ENCODE data around the gene CACNG7.

DNA sequence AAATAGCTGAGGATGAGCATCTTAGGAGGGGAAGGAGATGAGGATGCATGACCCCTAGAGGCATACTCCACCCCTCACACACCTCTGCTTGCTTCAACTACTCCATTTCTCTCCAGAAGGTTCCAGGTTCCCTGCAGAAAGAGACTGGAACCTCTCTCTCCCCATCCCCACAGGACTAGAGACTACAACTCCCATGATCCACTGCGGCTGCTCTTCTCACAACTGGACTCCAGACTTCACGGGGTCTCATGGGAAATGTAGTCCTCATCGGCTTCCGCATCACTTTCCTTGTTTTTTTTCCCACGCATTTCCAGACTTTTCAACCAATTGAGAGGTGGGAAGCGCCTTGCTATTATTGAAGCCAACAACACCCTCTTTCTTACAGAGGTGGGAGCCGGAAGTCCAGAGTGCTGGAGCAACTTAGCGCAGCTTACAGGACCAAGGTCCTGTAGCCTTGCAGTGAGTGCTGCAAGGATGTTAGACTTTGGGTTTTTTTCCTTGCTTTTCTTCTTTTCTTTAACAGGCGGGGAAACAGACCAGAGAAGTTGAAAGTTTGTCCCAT, 68.4 kb downstream of the CACNG7 start:
- TF ChIP-seq, protein P1, sequence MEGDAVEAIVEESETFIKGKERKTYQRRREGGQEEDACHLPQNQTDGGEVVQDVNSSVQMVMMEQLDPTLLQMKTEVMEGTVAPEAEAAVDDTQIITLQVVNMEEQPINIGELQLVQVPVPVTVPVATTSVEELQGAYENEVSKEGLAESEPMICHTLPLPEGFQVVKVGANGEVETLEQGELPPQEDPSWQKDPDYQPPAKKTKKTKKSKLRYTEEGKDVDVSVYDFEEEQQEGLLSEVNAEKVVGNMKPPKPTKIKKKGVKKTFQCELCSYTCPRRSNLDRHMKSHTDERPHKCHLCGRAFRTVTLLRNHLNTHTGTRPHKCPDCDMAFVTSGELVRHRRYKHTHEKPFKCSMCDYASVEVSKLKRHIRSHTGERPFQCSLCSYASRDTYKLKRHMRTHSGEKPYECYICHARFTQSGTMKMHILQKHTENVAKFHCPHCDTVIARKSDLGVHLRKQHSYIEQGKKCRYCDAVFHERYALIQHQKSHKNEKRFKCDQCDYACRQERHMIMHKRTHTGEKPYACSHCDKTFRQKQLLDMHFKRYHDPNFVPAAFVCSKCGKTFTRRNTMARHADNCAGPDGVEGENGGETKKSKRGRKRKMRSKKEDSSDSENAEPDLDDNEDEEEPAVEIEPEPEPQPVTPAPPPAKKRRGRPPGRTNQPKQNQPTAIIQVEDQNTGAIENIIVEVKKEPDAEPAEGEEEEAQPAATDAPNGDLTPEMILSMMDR (IDR thresholded peaks at IDR 0.05; ENCODE audit: poor library complexity, severe bottlenecking): no peak
- TF ChIP-seq EP300 (conservative IDR thresholded peaks at IDR 0.05; ENCODE audit: poor library complexity, severe bottlenecking) (no peak), POLR2AphosphoS5 (IDR thresholded peaks at IDR 0.05) (no peak), MXI1 (conservative IDR thresholded peaks at IDR 0.05; ENCODE audit: poor library complexity, severe bottlenecking) (no peak), TAF1 (IDR thresholded peaks at IDR 0.05; ENCODE audit: low read depth) (no peak), SMC3 (conservative IDR thresholded peaks at IDR 0.05; ENCODE audit: poor library complexity) (no peak), RAD21 (conservative IDR thresholded peaks at IDR 0.05) (no peak)
- TF ChIP-seq, protein P2, sequence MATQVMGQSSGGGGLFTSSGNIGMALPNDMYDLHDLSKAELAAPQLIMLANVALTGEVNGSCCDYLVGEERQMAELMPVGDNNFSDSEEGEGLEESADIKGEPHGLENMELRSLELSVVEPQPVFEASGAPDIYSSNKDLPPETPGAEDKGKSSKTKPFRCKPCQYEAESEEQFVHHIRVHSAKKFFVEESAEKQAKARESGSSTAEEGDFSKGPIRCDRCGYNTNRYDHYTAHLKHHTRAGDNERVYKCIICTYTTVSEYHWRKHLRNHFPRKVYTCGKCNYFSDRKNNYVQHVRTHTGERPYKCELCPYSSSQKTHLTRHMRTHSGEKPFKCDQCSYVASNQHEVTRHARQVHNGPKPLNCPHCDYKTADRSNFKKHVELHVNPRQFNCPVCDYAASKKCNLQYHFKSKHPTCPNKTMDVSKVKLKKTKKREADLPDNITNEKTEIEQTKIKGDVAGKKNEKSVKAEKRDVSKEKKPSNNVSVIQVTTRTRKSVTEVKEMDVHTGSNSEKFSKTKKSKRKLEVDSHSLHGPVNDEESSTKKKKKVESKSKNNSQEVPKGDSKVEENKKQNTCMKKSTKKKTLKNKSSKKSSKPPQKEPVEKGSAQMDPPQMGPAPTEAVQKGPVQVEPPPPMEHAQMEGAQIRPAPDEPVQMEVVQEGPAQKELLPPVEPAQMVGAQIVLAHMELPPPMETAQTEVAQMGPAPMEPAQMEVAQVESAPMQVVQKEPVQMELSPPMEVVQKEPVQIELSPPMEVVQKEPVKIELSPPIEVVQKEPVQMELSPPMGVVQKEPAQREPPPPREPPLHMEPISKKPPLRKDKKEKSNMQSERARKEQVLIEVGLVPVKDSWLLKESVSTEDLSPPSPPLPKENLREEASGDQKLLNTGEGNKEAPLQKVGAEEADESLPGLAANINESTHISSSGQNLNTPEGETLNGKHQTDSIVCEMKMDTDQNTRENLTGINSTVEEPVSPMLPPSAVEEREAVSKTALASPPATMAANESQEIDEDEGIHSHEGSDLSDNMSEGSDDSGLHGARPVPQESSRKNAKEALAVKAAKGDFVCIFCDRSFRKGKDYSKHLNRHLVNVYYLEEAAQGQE (IDR thresholded peaks at IDR 0.05; ENCODE audit: borderline replicate concordance): no peak
